ENCODE results near the gene FBXO33.

DNA sequence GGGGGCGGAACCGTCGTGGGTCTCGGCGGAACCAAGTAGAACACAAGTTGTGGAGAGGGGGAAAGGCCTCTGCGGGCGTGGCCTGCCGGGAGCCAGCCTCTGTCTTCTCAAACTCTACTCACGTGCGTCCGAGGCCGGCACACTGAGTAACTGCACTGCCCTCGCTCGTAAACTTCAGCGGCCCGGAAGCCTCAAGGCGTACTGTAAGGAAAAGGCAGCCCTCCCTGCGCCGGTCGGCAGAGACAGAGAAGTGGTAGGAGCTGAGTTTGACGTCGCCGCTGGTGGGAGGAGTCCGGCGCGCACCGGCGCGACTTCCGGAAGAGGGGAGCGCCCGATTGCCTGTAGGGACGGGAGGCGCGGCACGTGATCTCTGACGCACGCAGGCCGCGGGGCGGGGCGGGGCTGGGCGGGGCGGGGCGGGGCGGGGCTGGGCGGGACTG lies at the start of gene FBXO33:
- TF ChIP-seq, protein P1, sequence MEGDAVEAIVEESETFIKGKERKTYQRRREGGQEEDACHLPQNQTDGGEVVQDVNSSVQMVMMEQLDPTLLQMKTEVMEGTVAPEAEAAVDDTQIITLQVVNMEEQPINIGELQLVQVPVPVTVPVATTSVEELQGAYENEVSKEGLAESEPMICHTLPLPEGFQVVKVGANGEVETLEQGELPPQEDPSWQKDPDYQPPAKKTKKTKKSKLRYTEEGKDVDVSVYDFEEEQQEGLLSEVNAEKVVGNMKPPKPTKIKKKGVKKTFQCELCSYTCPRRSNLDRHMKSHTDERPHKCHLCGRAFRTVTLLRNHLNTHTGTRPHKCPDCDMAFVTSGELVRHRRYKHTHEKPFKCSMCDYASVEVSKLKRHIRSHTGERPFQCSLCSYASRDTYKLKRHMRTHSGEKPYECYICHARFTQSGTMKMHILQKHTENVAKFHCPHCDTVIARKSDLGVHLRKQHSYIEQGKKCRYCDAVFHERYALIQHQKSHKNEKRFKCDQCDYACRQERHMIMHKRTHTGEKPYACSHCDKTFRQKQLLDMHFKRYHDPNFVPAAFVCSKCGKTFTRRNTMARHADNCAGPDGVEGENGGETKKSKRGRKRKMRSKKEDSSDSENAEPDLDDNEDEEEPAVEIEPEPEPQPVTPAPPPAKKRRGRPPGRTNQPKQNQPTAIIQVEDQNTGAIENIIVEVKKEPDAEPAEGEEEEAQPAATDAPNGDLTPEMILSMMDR (conservative IDR thresholded peaks at IDR 0.05; ENCODE audit: low read depth, low read length), result no peak
- TF ChIP-seq EZH2 (IDR thresholded peaks at IDR 0.05; ENCODE audit: borderline replicate concordance, low read depth, low read length, poor library complexity, severe bottlenecking), result no peak
